Body of pancreas (tissue), 4 donors: ENCODE measurements around the gene BEST1.

Source experiments
- CTCF ChIP-seq, 7 experiments: fragments of 450-650 bp in 4 of 7; fragments of 200-600 bp in 3 of 7; sonication (generic) in 3 of 7; IDR thresholded peaks; one replicate each; pipeline ENCODE4 v1.5.1; 2016 to 2019; ENCODE audit warnings: antibody characterized with exemption in 7 of 7
- POLR2A ChIP-seq, 3 donors: fragments of 450-650 bp; IDR thresholded peaks; one replicate each; pipeline ENCODE4 v1.6.1; 2016; ENCODE audit warnings: antibody characterized with exemption in 3 of 3, mild to moderate bottlenecking in 2 of 3

GRCh38 chr11:62001450-62002191, 51.5 kb downstream of the BEST1 start:
- TF ChIP-seq CTCF (IDR thresholded peaks at IDR 0.05), result peak in 4 of 7 experiments; percentile 19 to 44 (median 30)
- TF ChIP-seq POLR2A (IDR thresholded peaks at IDR 0.05), result no peak
